Loucy (cell line): ENCODE measurements around the gene MINDY4.
"Not testable (repeated sequence)": the region's sequence is repeated elsewhere in the genome, so short reads cannot be mapped to it uniquely, and the experiment has no call there.

Source experiments
- CTCF ChIP-seq: fragments of 200-600 bp; sonication (generic); conservative IDR thresholded peaks from 2 replicates; pipeline ENCODE4 v1.5.1; 2014; ENCODE audit warnings: mild to moderate bottlenecking, antibody characterized with exemption, low read length
- EZH2phosphoT487 ChIP-seq: fragments of 200-600 bp; IDR thresholded peaks from 2 replicates; pipeline ENCODE4 v1.6.1; 2018; ENCODE audit warnings: antibody characterized with exemption, mild to moderate bottlenecking, moderate library complexity, borderline replicate concordance

- not testable (repeated sequence) for TF ChIP-seq CTCF, EZH2phosphoT487
Measured at GRCh38 chr7:30807477-30807876, 36.3 kb downstream of the MINDY4 start.
